HepG2 (cell line): ENCODE results near the gene MTMR6. TPM values are rescaled to one million over a fixed set of nuclear protein-coding genes. Genes with fewer than 3 reads are reported as not detected.

Source experiments
- ATAC-seq: fragments of 200-7000 bp; cut with Tn5 transposase; 3 replicates; pipeline ENCODE4 v1.9.1; 2020; ENCODE audit warnings: mild to moderate bottlenecking, moderate library complexity
- BruUV-seq: library from RNA; stranded (reverse); fragments of 400-500 nt; replicated peaks from 2 replicates; lab custom pipeline; 2021; lab: Mats Ljungman, UMichigan
- CTCF ChIA-PET: fragments of 300-600 bp; formaldehyde crosslinking; extraction: SDS; loops from one replicate; lab custom pipeline; 2021; ENCODE audit warnings: low total read pairs, inconsistent platforms, low intra/inter-chr PET ratio; lab: Yijun Ruan, JAX
- POLR2A ChIA-PET: fragments of 350-600 bp; sonication (Branson Sonifier 250); formaldehyde crosslinking; loops from one replicate; lab custom pipeline; 2020; ENCODE audit warnings: antibody characterized with exemption, inconsistent platforms; lab: Yijun Ruan, JAX
- DNase-seq: peaks from one replicate; pipeline ENCODE4 v3.0.0-alpha.2; 2015; ENCODE audit warnings: low spot score
- FAIRE-seq: peaks from 3 replicates; lab custom pipeline; 2011; peaks lifted over from hg19 to GRCh38; lab: Jason Lieb, UNC
- H2AFZ ChIP-seq: one replicate; pipeline ENCODE4 v1.6.1; 2011; ENCODE audit warnings: low read length, inconsistent platforms
- H3K27ac ChIP-seq: fragments of 300-600 bp; 3 replicates; pipeline ENCODE4 v1.8.0; 2011; ENCODE audit warnings: mixed run types, mild to moderate bottlenecking, mixed read lengths, low read length, inconsistent platforms; ENCODE audit not compliant: insufficient read depth; ENCODE audit errors: extremely low read length
- H3K27me3 ChIP-seq, 2 experiments: fragments of 200-600 bp in 1 of 2; 2 replicates in 1 of 2; 3 replicates in 1 of 2; pipeline versions ENCODE4 v1.6.0 to v1.8.0; 2011; ENCODE audit warnings: low read length in 2 of 2, mild to moderate bottlenecking in 2 of 2, moderate library complexity in 2 of 2, inconsistent platforms in 1 of 2; ENCODE audit not compliant: insufficient read depth in 2 of 2, control insufficient read depth in 1 of 2
- H3K36me3 ChIP-seq, 2 experiments: fragments of 200-600 bp in 1 of 2; replicated peaks in 1 of 2; 2 replicates in 1 of 2; 3 replicates in 1 of 2; pipeline versions ENCODE4 v1.5.1 to v1.8.0; 2011; ENCODE audit warnings: low read length in 2 of 2, inconsistent platforms in 1 of 2; ENCODE audit not compliant: insufficient read depth in 2 of 2, control insufficient read depth in 1 of 2
- H3K4me1 ChIP-seq: 2 replicates; pipeline ENCODE4 v1.5.1; 2012; ENCODE audit warnings: low read length, inconsistent platforms; ENCODE audit not compliant: insufficient read depth
- H3K4me2 ChIP-seq: 2 replicates; pipeline ENCODE4 v1.6.0; 2011; ENCODE audit warnings: low read depth, low read length, inconsistent platforms
- H3K4me3 ChIP-seq, 3 experiments: fragments of 200-600 bp in 1 of 3; sonication (generic), shearing (Covaris generic) in 1 of 3; replicated peaks in 1 of 3; 2 replicates each; pipeline ENCODE4 v1.5.1; 2011 to 2016; ENCODE audit warnings: low read length in 3 of 3, inconsistent platforms in 2 of 3, low read depth in 2 of 3, mild to moderate bottlenecking in 2 of 3, control low read depth in 1 of 3, mixed read lengths in 1 of 3; ENCODE audit not compliant: insufficient read depth in 1 of 3
- H3K79me2 ChIP-seq: one replicate; pipeline ENCODE4 v1.6.1; 2011; ENCODE audit warnings: low read length, inconsistent platforms; ENCODE audit not compliant: insufficient read depth
- H3K9ac ChIP-seq: 2 replicates; pipeline ENCODE4 v1.6.0; 2011; ENCODE audit warnings: mild to moderate bottlenecking, low read depth, low read length, inconsistent platforms; ENCODE audit not compliant: insufficient read depth
- H3K9me3 ChIP-seq: 2 replicates; pipeline ENCODE4 v1.5.1; 2012; ENCODE audit warnings: mild to moderate bottlenecking, low read length
- H4K20me1 ChIP-seq: 2 replicates; pipeline ENCODE4 v1.6.0; 2011; ENCODE audit warnings: inconsistent platforms, mild to moderate bottlenecking, low read length, moderate library complexity; ENCODE audit not compliant: insufficient read depth
- BATF2 ChIP-seq: sonication (generic); formaldehyde crosslinking; IDR thresholded peaks from 2 replicates; pipeline ENCODE4 v1.8.0; 2022; ENCODE audit warnings: mild to moderate bottlenecking, missing genetic modification reagents, moderate library complexity
- E2F5 ChIP-seq: sonication (generic); formaldehyde crosslinking; conservative IDR thresholded peaks from 2 replicates; pipeline ENCODE4 v1.4.0; 2020; ENCODE audit warnings: missing genetic modification reagents
- ELF1 ChIP-seq: sonication (generic); formaldehyde crosslinking; IDR thresholded peaks from 2 replicates; pipeline ENCODE4 v1.4.0; 2020; ENCODE audit warnings: missing genetic modification reagents
- HNRNPH1 ChIP-seq: fragments of 200-400 bp; formaldehyde crosslinking; optimal IDR thresholded peaks from 2 replicates; pipeline ENCODE3; 2017; ENCODE audit warnings: mild to moderate bottlenecking, low read depth, low read length
- KLF15 ChIP-seq: sonication (generic); formaldehyde crosslinking; IDR thresholded peaks from 2 replicates; pipeline ENCODE4 v1.8.1; 2023; ENCODE audit warnings: borderline replicate concordance, mild to moderate bottlenecking, inconsistent platforms, missing genetic modification reagents, mixed read lengths
- MAZ ChIP-seq, 2 experiments: sonication (generic) in 1 of 2; formaldehyde crosslinking in 1 of 2; IDR thresholded peaks; 2 replicates each; pipeline versions ENCODE4 v1.5.0 to v1.6.1; 2012 to 2020; ENCODE audit warnings: low read depth in 2 of 2, mild to moderate bottlenecking in 2 of 2, borderline replicate concordance in 1 of 2, improper control_type of control experiment in 1 of 2, low read length in 1 of 2, missing genetic modification reagents in 1 of 2, moderate library complexity in 1 of 2
- PRPF4 ChIP-seq: fragments of 200-400 bp; formaldehyde crosslinking; IDR thresholded peaks from 2 replicates; pipeline ENCODE4 v1.6.1; 2016; ENCODE audit warnings: low read length, low read depth; ENCODE audit not compliant: poor library complexity, severe bottlenecking
- REPIN1 ChIP-seq: sonication (generic); formaldehyde crosslinking; IDR thresholded peaks from 2 replicates; pipeline ENCODE4 v1.8.0; 2022; ENCODE audit warnings: missing genetic modification reagents, low read depth, mild to moderate bottlenecking, borderline replicate concordance
- STAG1 ChIP-seq: sonication (generic); formaldehyde crosslinking; IDR thresholded peaks from 2 replicates; pipeline ENCODE4 v1.4.0; 2020; ENCODE audit warnings: missing genetic modification reagents
- ZNF331 ChIP-seq: sonication (generic); formaldehyde crosslinking; IDR thresholded peaks from 2 replicates; pipeline ENCODE4 v1.4.0; 2020; ENCODE audit warnings: missing genetic modification reagents
- ZNF775 ChIP-seq: sonication (generic); formaldehyde crosslinking; IDR thresholded peaks from 2 replicates; pipeline ENCODE4 v1.4.0; 2020; ENCODE audit warnings: missing genetic modification reagents, mild to moderate bottlenecking, moderate library complexity, borderline replicate concordance
- in situ Hi-C: cut with HindIII; loops from 2 replicates; pipeline ENCODE4 v1.10.0; 2017; ENCODE audit warnings: low pct_unique_long_range_greater_than_20kb; ENCODE audit not compliant: extremely low pct_ligation_motif_present
- intact Hi-C: fragments of 100-400 bp; cut with micrococcal nuclease; formaldehyde crosslinking; loops from one replicate; pipeline ENCODE4 v1.10.0; 2022; ENCODE audit not compliant: unreplicated experiment
- polyA plus RNA-seq, 8 experiments: library from polyadenylated mRNA; depleted of rRNA in 3 of 8; stranded (reverse) in 7 of 8; unstranded in 1 of 8; fragments of >200 nt; fragmentation: Illumina TruSeq in 4 of 8; extraction: Trizol in 4 of 8; gene quantifications; 2 replicates each; pipeline versions ENCODE4 v1.2.1 to v1.2.3, GENCODE V29; 2011 to 2016; ENCODE audit warnings: low read depth in 4 of 8, missing spikeins in 1 of 8, mixed read lengths in 1 of 8; ENCODE audit not compliant: insufficient read depth in 1 of 8
- total RNA-seq, 5 experiments: library from RNA; depleted of rRNA; stranded (reverse); fragments of >200 nt; fragmentation: Illumina TruSeq; extraction: Trizol; gene quantifications; 2 replicates each; pipeline ENCODE4 v1.2.3, GENCODE V29; 2016; ENCODE audit warnings: low read depth in 1 of 5

Gene MTMR6
- total and polyA plus RNA-seq, 2 of the 13 experiments (the other 11 are each of a cell fraction or from before 2014, with no cell fraction given): 3.4 to 7.8 TPM

GRCh38 chr13:25247360-25247759 lies 39.9 kb downstream of the MTMR6 start:
- FAIRE-seq: no peak
- POLR2A ChIA-PET: no interaction called here
- in situ Hi-C loops: no loop called here

More at GRCh38 chr13:25247360-25247759, 39.9 kb downstream of the MTMR6 start:
- CTCF ChIA-PET: no interaction called here
- DNase-seq (no peak), ATAC-seq (no peak)
- H3K27ac ChIP-seq: no peak overlapping the region
- no peak overlapping the region for H2AFZ ChIP-seq
- H3K4me3 ChIP-seq: no peak overlapping the region
- no peaks in the 10 kb centered on the region for H4K20me1 ChIP-seq
- BruUV-seq: no TSS peak
- H3K9me3 ChIP-seq: no peaks in the 10 kb centered on the region
- no peaks in the 10 kb centered on the region for H3K27me3 ChIP-seq
- H3K4me1 ChIP-seq: no peaks in the 10 kb centered on the region
- intact Hi-C loops: no loop called here
- no peak overlapping the region for H3K4me2 ChIP-seq
- TF ChIP-seq BATF2 (CRISPR knock-in tag) (no peak), HNRNPH1 (no peak), E2F5 (CRISPR knock-in tag) (no peak), STAG1 (CRISPR knock-in tag) (no peak), MAZ (IDR thresholded peaks at IDR 0.05; ENCODE audit: borderline replicate concordance, low read depth, low read length) (no peak), MAZ (CRISPR knock-in tag; IDR thresholded peaks at IDR 0.05; ENCODE audit: low read depth) (no peak), KLF15 (CRISPR knock-in tag) (no peak), REPIN1 (CRISPR knock-in tag) (no peak), ZNF331 (CRISPR knock-in tag) (no peak), ELF1 (no peak), ZNF775 (no peak), PRPF4 (no peak)
- H3K79me2 ChIP-seq: no peaks in the 10 kb centered on the region
- H3K9ac ChIP-seq: no peak overlapping the region
- H3K36me3 ChIP-seq: no peaks in the 10 kb centered on the region
